GM19438 (cell line): Measurements from ENCODE around the gene TRIM28.
"Not testable (repeated sequence)": the region's sequence is repeated elsewhere in the genome, so short reads cannot be mapped to it uniquely, and the experiment has no call there.

ENCODE experiments used
- ATAC-seq: cut with Tn5 transposase; IDR thresholded peaks from one replicate; pipeline ENCODE4 v1.9.1; 2021; ENCODE audit warnings: low read depth; ENCODE audit not compliant: unreplicated experiment

Gene TRIM28

GRCh38 chr19:58543826-58544590, at the start of gene TRIM28:
TSS of gene TRIM28 (plus strand) at chr19:58544064. CDS start at chr19:58544758, 694 bp downstream.
- peak; percentile 82 for ATAC-seq

DNA sequence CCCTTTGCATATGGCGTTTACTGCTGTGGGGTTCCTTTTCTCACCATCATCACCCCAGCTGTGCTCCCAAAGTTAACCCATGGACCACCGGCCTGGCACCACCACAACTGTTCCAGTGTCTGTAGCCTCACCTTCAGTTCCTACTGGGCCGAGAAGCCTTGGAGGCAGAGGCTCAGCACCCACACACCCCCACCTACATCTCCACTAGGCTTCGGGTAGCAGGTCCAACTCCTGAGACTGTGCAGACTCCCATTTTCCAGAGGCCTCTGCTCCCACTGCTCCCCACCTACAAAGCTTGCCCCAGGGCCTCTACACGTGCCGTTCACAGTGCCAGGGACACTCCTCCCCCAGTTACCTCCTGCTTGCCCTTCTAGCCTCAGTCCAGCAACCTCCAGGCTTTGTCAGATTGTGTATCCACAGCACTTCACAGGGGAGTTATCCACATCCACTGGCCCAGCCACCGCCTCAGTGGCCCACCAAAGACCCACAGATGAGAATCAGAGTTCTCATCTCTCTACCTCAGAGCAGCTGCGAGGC, 46.2 kb upstream of the TRIM28 start:
- ATAC-seq, result no peak

DNA sequence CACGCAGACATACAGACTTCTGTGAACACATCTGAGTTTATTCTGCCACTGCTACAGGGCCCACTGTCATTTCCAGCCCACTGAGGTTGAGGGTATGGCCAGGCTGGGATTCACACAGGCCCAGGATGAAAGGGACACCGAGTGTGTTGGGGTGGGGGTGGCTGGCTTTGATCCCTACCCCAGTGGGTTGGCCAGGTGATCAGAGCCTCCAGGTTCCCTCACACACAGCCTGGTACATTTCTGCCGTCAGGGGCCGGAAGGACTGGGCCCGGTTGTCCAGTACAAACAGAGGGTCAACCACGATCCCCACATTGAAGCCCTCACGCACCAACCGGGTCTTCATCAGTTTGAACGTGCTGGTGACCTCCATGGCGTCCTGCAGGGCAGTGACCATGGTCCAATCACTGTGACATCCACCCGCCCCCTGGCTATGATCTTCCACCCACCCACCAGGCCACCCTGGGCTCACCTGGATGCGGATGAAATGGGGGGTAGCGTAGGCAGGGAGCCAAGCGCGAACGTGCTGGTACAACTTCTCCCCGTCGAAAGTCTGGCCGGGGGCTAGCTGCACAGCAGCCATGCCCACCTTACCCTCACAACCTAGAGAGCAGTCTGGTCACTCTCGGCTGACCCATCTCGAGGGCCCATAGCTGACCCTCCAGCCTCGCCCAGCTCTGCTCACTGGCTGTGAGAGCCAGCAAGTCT, 45.4 kb upstream of the TRIM28 start:
- ATAC-seq, result no peak

GRCh38 chr19:58499021-58499927, 44.6 kb upstream of the TRIM28 start:
- peak; percentile 92 for ATAC-seq

DNA sequence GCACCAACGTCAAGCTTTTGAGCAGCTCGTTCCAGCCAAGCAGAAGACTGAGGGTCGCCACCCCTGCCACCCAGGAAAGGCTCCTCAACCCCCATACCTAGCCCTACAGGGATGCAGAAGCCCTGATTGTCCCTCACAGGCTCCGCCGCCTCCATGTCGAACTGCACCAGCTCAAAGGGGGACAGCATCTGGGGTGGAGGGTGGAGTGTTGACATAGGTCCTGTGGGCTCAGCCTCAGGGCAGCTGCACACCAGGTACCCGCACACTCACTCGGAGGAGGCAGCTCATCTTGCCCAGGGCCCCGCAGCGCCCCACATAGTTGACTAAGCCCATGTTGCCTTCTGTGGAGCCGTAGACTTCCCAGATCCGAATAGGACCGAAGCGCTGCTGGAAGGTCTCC, 43.6 kb upstream of the TRIM28 start:
- ATAC-seq, result no peak

- ATAC-seq, result not testable (repeated sequence)
Measured at GRCh38 chr19:58507602-58508223, 36.2 kb upstream of the TRIM28 start.

GRCh38 chr19:58509731-58510083, 34.2 kb upstream of the TRIM28 start:
- no peak for ATAC-seq

- ATAC-seq, result no peak
Measured at GRCh38 chr19:58510084-58510862, 33.6 kb upstream of the TRIM28 start.

GRCh38 chr19:58511353-58512208, 32.3 kb upstream of the TRIM28 start, which contains the start of gene SLC27A5:
TSS of gene SLC27A5 (minus strand) at chr19:58511992. CDS start at chr19:58511955, 37 bp downstream.
- ATAC-seq, result no peak

DNA sequence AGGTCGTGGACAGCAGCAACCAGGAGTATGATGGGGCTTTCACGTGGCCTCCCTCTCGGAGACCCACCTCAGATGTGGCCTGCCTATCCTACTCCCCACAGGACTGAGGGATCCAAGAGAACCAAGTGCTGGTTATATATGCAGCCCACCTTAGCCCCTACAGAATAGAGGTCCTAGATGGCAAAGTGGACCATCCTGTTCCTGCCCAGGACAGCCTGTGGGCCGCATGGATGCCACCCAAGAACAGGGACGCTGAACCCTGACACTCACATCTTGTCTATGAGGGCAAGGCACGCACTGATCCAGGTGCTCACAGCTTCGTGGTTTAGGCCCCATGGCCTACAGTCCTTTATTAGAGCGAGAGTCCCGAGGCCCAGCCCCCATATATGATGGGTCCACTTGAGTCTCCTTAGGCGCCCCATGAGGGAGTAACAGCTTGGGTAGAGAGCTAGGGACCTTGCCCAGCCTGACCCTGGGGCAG, 30.6 kb upstream of the TRIM28 start:
- ATAC-seq, result no peak

DNA sequence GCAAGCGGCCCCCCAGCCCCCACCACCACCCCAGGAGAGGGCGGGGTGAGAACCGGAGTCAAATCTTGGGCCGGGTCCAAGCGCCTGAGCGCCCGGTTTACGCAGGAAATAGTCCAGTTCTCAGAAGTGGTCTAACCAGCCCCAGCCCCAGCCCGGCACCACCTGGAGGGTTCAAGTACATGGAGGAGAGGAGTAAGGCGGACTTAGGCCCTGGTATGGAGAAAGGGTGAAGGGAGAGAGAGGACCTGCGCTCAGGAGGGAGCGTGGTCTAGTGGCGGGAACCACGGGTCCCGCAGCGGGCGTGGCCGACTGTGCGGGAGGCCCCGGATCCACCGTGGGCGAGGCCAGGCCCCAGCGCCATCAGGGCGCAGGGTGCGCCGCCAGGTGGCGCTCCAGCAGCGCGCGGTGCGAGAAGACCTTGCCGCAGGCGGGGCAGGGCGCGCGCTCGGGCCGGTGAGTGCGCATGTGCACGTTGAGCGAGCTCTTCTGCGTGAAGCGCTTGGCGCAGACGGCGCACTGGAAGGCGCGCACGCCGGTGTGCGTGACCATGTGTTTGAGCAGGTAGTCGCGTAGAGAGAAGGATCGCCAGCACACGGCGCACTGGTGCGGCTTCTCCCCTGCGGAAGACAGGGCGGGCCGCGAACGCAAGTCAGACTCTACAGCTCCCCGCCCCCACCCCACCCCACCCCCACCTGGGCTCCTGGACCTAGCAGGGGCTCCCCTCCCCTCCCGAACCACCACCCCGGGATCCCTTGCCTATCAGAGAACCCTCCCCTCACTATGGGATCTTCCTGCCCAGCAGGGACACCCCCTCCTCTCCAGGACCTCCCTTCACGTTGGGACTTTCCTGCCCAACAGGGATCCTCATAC, 29.9 kb upstream of the TRIM28 start:
- no peak for ATAC-seq

DNA sequence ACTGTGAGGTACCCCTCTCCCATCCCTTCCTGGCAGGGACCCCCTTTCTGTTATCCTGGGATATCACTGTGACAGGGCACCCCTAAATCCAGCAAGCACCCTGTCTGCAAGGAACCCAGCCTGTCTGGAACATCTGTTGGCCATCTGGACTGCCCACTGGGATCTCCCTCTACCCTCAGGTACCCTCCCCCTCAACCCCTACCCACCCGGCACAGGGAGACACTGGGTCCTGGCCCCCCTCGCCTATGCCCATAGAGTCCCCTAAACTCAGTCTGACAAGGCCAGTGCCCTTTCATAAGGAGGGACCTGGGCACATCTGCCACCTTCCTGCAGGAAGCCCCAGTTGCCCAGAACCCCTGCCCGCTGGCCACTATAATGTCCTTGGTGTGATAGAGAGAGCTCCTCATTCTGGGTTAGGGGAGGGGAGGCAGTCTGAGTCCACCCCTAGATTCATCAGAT, 29.3 kb upstream of the TRIM28 start:
- no peak for ATAC-seq

GRCh38 chr19:58515259-58515658, 28.6 kb upstream of the TRIM28 start:
- ATAC-seq, result no peak

DNA sequence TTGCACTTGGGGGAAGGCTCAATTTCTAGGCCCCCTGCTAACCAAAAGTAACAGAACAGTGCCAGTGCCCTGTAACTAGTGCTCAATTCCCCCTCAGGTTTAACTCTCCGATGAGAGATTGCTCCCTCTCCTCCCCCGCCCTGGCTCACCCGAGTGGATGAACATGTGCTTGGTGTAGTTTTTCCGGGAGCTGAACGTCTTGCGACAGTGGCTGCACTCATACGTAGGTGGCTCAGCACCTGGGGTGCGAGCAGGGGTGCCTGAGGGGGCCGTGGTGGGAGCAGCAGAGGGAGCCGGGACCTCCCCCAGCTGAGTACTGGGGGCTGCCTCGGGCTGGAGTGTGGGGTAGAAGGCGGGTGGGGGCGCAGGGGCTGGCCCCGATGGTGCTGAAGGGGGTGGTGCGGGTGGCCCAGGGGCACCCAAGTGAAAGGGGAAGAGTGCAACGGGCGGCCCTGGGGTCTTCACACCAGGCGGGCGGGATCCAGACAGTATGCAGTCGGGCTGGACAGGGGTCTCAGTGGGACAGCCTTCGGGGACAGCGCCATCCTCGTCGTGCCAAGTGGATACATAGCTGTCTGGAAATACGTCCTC, 27.5 kb upstream of the TRIM28 start:
- ATAC-seq, result no peak

DNA sequence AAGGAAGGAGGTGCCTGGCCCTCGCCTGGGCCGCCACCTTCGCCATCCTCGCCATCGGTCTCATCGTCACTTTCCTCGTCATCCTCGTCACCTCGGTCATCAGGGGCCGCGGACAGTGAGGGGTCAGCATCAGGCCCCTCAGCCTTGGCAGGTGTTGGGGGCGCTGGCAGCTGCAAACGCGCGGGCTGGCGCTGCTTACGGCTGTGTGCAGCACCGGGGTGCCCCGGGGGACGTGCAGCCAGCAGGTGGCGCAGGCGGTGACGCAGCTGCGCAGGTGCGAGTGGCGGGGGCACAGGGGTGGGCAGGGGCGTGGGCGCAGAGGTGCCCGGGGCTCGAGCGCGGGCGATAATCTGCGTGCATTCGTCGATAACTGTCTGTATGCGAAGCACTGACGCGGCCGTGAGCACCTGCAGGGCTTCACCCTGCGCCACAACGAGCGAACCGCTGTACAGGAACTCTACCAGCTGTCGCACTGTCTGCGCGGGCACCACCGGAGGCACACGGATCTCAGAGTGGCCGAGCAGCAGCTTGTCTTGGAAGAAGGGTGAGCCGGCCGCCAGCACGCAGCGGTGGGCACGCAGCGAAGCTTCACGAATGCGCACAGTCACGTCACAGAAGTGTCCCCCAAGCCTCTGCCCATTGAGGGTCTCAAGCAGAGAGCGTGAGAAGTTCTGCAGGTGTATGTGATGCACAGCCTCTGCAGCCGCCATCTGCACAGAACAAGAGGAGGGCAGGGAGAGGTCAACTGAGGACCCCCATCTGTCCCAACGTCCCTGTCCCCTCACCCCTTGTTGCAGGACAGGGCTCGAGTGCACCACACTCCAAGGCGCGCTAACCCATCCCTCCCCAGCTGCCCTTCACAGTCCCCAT, 26.7 kb upstream of the TRIM28 start:
- no peak for ATAC-seq
